Panc1 (cell line): Measurements from ENCODE around the gene ZAR1. TPM values are rescaled to one million over a fixed set of nuclear protein-coding genes. Genes with fewer than 3 reads are reported as not detected.

ENCODE experiments used
- ATAC-seq: fragments of 200-7000 bp; cut with Tn5 transposase; 2 replicates; pipeline ENCODE4 v1.9.1; 2020; ENCODE audit warnings: mild to moderate bottlenecking, moderate library complexity
- BruUV-seq: library from RNA; stranded (reverse); fragments of 400-500 nt; replicated peaks from 2 replicates; lab custom pipeline; 2021; lab: Mats Ljungman, UMichigan
- CTCF ChIA-PET: fragments of 300-600 bp; sonication (Branson Sonifier 250); formaldehyde crosslinking; loops from one replicate; lab custom pipeline; 2022; ENCODE audit warnings: antibody characterized with exemption; lab: Charles Lee
- POLR2A ChIA-PET: fragments of 300-600 bp; sonication (Branson Sonifier 250); formaldehyde crosslinking; loops from one replicate; lab custom pipeline; 2022; ENCODE audit warnings: antibody characterized with exemption; lab: Charles Lee
- DNase-seq: peaks from one replicate; pipeline ENCODE4 v3.0.0-alpha.2; 2010; ENCODE audit warnings: low read depth, low spot score
- H3K27ac ChIP-seq: 2 replicates; pipeline ENCODE4 v1.5.1; 2011; ENCODE audit warnings: mild to moderate bottlenecking, low read length, inconsistent platforms
- H3K27me3 ChIP-seq: fragments of 200-500 bp; sonication (Bioruptor generic); 2 replicates; pipeline ENCODE4 v1.6.0; 2014; ENCODE audit warnings: low read length, inconsistent platforms; ENCODE audit not compliant: control insufficient read depth, insufficient read depth
- H3K36me3 ChIP-seq: fragments of 200-500 bp; sonication (Bioruptor generic); 2 replicates; pipeline ENCODE4 v1.5.1; 2014; ENCODE audit warnings: inconsistent platforms, mild to moderate bottlenecking, low read length, moderate library complexity; ENCODE audit not compliant: control insufficient read depth, insufficient read depth
- H3K4me1 ChIP-seq: 2 replicates; pipeline ENCODE4 v1.5.1; 2011; ENCODE audit warnings: inconsistent platforms, mild to moderate bottlenecking, low read length, moderate library complexity; ENCODE audit not compliant: control insufficient read depth, insufficient read depth
- H3K4me3 ChIP-seq, 2 experiments: 2 replicates each; pipeline ENCODE4 v1.5.1; 2011 to 2012; ENCODE audit warnings: low read depth in 2 of 2, low read length in 2 of 2, mild to moderate bottlenecking in 2 of 2, inconsistent platforms in 1 of 2, moderate library complexity in 1 of 2
- H3K9me3 ChIP-seq: fragments of 200-500 bp; sonication (Bioruptor generic); 2 replicates; pipeline ENCODE4 v1.5.1; 2014; ENCODE audit warnings: low read depth, mild to moderate bottlenecking, inconsistent platforms, low read length, moderate library complexity; ENCODE audit not compliant: control insufficient read depth, insufficient read depth
- CTCF ChIP-seq: fragments of 450-650 bp; IDR thresholded peaks from 2 replicates; pipeline ENCODE4 v1.5.1; 2017; ENCODE audit warnings: mild to moderate bottlenecking
- POLR2AphosphoS5 ChIP-seq: IDR thresholded peaks from 2 replicates; pipeline ENCODE4 v1.6.1; 2012; ENCODE audit warnings: mild to moderate bottlenecking, low read depth, low read length, moderate library complexity
- REST ChIP-seq, 2 experiments: IDR thresholded peaks; 2 replicates each; pipeline ENCODE4 v1.6.1; 2011 to 2012; ENCODE audit warnings: low read depth in 2 of 2, control low read depth in 1 of 2, low read length in 1 of 2, mild to moderate bottlenecking in 1 of 2, moderate library complexity in 1 of 2; ENCODE audit not compliant: insufficient read depth in 1 of 2
- SIN3A ChIP-seq: IDR thresholded peaks from 2 replicates; pipeline ENCODE4 v1.6.1; 2012; ENCODE audit warnings: low read depth, mild to moderate bottlenecking, low read length, moderate library complexity, borderline replicate concordance; ENCODE audit not compliant: insufficient read depth
- TCF7L2 ChIP-seq: IDR thresholded peaks from 2 replicates; pipeline ENCODE4 v1.6.1; 2011; ENCODE audit warnings: mild to moderate bottlenecking, low read depth, low read length, inconsistent platforms
- in situ Hi-C: cut with HindIII; loops from 2 replicates; pipeline ENCODE4 v1.10.0; 2016; ENCODE audit warnings: low sequenced_read_pairs, low pct_unique_long_range_greater_than_20kb
- intact Hi-C: fragments of 100-400 bp; cut with micrococcal nuclease; formaldehyde crosslinking; loops from one replicate; pipeline ENCODE4 v1.10.0; 2022; ENCODE audit not compliant: unreplicated experiment
- total RNA-seq: library from RNA; stranded (reverse); gene quantifications from one replicate; pipeline ENCODE4 v1.2.1, GENCODE V29; 2021; ENCODE audit not compliant: unreplicated experiment

ZAR1 gene
- total RNA-seq, 1 experiment from 2014 or later: not detected

GRCh38 chr4:48478273-48478672 lies 11.8 kb upstream of the ZAR1 start:
- BruUV-seq: no TSS peak
- intact Hi-C loops: no loop called here
- CTCF ChIA-PET: no interaction called here
- POLR2A ChIA-PET: no interaction called here
- Histone ChIP-seq H3K9me3 (no peaks in the 10 kb centered on the region), H3K36me3 (no peaks in the 10 kb centered on the region), H3K4me3 (no peak overlapping the region), H3K4me1 (no peaks in the 10 kb centered on the region), H3K27me3 (no peaks in the 10 kb centered on the region), H3K27ac (no peak overlapping the region)
- in situ Hi-C loops: no loop called here
- TF ChIP-seq POLR2AphosphoS5: no peak
- TF ChIP-seq SIN3A: no peak
- TF ChIP-seq TCF7L2: no peak
- no peak for TF ChIP-seq CTCF
- TF ChIP-seq REST (IDR thresholded peaks at IDR 0.05; ENCODE audit: insufficient read depth in 1 of 2, low read depth in 2 of 2, low read length in 1 of 2): no peak
- DNase-seq: no peak
- ATAC-seq: no peak

GRCh38 chr4:48481581-48481980 lies 8.5 kb upstream of the ZAR1 start:
- TF ChIP-seq CTCF (no peak), POLR2AphosphoS5 (no peak), REST (IDR thresholded peaks at IDR 0.05; ENCODE audit: insufficient read depth in 1 of 2, low read depth in 2 of 2, low read length in 1 of 2) (no peak), SIN3A (no peak), TCF7L2 (no peak)
- no peak for DNase-seq
- Histone ChIP-seq H3K27ac (no peak overlapping the region), H3K9me3 (no peaks in the 10 kb centered on the region), H3K27me3 (no peaks in the 10 kb centered on the region), H3K4me3 (no peak overlapping the region), H3K36me3 (no peaks in the 10 kb centered on the region), H3K4me1 (no peaks in the 10 kb centered on the region)
- CTCF ChIA-PET: no interaction called here
- ATAC-seq: no peak
- POLR2A ChIA-PET: no interaction called here
- in situ Hi-C loops (no loop called here), intact Hi-C loops (no loop called here)
- no TSS peak for BruUV-seq
